Femur (tissue), 1 donor: ENCODE data around the gene C4orf50.
"Not testable (repeated sequence)": the region's sequence is repeated elsewhere in the genome, so short reads cannot be mapped to it uniquely, and the experiment has no call there.

Experiments used
- DNase-seq: peaks from one replicate; pipeline ENCODE4 v3.0.0-alpha.2; 2017

Gene C4orf50

DNA sequence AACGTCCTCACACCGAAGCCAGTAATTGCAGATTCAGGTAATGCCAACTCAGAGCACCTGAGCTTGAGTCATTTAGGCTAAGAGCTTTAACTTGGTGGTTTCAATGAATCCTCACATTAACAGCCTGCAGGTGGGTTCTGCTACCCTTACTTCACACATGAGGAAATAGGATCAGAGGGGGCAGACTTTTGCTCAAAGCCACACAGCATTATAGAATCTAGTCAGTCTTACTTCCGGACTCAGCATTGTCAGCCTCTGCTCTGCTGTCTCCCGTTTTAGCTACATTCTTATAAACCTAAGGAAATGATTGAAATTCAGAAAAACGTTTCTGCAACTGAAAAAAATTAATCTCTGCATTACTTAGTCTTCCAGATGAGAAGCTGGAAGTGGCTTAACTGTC is 6.0 kb downstream of the C4orf50 start:
- no peak for DNase-seq

DNA sequence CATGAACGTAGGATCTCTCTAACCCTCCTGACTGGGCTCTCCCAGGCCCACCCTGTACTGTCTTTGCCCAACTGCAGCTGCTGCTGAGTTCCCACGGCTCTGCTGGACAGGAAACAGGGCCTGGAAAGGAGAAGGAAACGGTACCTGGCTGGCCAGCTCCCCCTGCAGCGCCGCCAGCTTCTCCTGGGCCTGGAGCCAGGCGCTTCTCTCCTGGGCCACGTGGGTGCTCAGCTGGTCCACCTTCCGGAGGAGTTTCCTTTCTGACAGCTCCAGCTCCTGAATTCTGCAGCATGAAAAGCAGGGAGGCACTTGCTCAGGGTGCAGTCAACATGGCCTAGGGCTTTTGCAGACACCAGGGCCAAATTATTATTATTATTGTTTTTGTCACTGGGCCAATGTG is 6.5 kb downstream of the C4orf50 start:
- DNase-seq: no peak

DNA sequence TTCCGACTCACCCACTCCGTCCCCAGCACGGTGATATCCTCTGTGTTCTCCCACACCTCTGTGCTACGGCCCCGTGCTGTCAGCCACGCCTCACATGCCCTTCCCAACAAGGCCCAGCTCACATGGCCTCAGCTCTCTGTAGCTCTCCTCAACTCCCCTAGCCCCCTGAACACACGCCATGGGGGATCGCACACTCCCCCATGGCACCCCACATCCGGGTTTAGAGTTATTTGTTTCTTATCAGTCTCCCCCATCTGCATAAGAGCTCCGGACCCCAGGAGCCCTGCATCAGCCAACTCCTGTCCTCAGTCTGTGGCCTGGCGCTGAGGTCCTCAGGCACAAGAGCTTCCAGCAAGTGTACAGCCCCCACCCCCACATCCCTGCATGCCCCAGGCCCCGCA is 7.0 kb downstream of the C4orf50 start:
- no peak for DNase-seq

DNA sequence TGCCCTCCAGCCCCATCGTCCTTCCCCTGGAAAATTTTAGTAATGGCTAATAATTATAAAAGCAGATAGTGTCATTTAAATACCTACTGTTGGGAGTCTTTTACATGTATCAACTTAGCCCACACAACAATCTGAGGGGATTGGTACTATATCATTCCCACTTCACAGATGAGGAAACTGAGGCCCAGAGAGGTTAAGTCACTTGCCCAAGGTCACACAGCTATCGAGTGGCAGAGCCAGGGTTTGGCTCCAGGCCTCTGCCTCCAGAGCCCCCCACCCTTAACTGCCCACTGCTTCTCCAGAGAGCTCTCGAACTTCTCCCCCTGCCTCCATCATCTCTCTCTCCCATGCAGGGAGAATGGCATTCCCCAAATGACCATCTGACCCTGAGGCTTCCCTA is 7.4 kb downstream of the C4orf50 start:
- no peak for DNase-seq

DNA sequence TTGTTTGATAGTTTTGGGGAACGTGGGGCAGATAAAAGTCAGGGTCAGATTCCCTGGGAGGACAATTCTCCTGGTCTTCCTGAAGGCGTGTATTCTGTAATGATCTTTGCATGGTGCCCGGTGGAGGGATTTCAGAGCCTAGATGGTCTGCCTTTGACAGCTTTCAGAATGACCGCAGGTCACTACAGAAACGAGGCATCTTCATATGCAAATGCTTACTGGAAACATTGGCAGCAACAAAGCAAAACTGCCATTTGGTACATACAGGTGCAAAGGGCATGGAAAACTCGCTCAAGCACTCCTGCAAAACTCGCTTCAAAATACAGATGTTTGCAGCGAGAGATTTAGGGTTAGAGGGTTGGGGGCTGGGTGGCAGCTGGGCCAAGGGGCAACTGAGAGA is 8.8 kb downstream of the C4orf50 start:
- DNase-seq: no peak

DNA sequence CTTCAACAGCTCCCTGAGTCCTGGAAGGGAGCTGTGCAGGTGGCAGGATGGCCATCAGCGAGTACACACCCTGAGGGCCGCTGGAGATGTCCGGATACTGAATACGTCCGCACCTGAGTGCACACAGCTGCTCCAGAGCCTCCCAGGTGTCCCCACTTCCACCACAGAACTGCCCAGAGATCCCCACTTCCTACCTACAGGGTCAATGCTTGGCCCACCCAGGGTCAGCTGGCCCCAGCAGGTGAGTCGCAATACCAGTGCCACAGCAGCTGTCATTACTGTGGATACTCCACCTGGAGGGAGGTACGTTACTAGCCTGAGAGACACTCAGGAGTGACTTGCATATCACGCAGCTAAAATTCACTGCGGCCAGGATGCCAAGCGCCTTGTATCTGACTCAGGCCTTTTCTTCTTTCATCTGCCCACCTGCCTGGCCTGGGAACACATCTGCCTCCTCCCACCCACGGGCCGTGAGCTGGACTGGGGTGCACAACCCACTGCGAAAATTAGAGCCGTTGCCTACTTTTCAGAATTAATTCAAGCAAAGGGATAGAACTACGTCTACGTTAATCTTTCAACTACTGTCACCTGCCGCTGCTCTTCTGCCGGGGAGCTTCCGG is 9.4 kb downstream of the C4orf50 start:
- no peak for DNase-seq

DNA sequence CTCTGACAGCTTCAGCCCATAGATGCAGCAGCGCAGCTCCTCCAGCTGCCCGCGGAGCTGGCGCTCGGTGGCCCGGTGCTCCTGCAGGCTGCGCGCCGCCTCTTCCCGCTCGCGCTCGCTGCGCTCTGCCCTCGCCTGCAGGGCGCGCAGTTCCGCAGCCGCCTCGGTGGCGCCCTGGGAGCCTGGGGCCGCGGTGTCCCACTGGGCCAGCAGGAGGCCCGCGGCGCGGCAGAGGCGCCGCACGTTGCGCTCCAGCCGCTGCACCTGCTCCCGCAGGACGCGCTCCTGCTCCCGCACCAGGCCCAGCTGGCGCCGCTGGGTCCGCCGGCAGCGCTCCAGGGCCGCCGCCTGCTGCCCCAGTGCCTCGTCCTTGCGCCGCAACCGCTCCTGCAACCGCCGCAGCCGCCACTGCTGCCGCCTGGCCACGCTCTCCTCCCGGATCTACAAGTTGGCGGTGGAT is 10.1 kb downstream of the C4orf50 start:
- no peak for DNase-seq

DNA sequence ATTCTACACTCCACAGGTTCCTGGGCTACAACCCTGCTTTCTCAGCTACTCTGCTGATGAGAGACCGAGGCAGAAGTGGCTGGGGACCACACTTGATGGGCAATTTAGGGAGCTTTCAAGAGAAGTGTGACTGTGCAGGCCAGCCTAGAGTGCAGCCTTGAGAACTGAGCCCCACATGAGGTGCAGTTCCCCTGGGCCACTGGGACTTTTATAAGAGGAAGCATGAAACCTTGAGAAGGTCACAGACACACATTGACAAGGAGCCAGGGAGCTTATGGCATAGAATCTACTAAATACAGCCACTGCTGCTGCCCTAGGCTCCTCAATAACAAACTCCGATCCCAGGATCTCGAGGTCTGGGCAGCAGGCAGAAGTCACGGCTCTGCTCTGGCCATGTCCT is 13.1 kb downstream of the C4orf50 start:
- no peak for DNase-seq

DNA sequence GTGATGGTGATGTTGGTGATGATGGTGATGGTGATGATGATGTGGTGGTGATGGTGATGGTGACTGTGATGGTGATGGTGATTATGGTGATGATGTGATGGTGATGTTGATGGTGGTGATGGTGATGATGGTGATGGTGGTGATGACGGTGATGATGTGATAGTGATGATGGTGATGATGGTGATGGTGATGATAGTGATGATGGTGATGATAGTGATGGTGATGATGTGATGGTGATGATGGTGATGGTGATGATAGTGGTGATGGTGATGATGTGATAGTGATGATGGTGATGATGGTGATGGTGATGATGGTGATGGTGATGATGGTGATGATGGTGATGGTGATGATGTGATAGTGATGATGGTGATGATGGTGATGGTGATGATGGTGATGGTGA is 14.7 kb downstream of the C4orf50 start:
- not testable (repeated sequence) for DNase-seq

DNA sequence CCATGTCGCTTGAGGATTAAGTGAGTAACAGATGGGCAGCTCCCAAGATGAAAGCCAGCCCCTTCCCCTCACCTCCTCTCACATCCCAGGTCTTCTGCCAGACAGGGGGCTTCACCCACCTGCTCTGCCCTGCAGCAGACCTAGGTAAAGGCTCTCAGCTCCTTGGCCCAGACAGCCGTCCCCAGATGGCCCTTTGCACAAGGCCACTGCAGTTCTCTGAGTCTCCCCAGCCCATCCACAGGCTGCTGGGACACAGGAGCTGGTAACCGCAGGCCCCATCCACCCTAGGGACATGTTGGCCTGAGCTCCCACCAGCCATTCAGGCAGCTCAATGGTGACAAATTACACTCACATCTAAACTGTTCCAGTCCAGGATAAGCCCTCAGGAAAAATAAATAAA is 15.3 kb downstream of the C4orf50 start:
- no peak for DNase-seq

DNA sequence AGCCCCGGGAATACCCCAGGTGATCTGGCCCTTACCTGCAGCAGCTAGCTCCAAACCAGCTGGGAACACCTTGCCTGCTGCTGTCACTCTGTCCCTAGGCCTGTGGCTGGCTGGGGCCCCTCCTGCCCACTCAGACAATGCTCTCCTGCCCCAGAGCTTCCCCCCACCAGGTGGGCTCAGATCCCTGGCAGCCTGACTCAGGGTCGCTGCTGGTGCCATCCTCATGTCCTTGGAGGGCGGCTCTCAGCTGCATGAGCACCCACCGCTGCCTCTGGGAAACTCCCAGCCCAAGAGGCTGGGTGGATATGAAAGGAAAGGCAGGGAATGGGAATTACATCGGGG is 15.8 kb downstream of the C4orf50 start:
- DNase-seq: no peak

DNA sequence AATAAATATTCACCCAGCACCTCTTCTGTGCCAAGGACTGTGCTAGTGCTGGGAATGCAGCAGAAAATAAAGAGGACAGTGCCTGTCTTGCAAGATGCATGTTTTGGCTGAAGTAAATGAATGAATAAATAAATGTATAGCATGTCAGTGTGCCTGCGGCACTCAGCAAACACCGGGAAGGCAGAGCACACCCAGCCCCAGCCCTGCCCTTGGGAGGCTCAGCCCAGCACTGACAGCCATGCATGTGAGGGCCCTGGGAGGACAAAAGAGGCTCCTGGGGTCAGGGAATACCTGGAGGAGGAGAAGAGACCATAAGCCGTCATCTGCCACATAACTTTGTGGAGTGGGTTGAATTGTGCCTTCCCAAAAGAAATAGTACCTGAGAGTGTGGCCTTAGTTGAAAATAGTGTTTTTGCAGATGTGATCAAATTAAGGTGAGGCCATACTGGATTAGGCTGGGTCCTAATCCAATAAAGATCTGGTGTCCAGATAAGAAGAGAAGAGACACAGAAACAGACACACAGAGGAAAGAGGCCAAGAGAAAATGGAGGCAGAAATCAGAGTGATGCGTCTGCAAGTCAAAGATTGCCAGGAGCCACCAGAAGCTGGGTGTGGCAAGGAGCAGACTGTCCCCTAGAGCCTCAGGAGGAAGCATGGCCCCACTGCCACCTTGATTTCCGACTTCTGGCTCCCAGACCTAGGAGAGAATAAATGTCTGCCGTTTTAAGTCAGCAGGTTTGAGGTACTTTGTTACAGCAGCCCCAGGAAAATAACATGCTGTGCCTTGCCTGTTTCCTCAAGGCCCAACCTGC is 16.3 kb downstream of the C4orf50 start:
- DNase-seq: no peak

DNA sequence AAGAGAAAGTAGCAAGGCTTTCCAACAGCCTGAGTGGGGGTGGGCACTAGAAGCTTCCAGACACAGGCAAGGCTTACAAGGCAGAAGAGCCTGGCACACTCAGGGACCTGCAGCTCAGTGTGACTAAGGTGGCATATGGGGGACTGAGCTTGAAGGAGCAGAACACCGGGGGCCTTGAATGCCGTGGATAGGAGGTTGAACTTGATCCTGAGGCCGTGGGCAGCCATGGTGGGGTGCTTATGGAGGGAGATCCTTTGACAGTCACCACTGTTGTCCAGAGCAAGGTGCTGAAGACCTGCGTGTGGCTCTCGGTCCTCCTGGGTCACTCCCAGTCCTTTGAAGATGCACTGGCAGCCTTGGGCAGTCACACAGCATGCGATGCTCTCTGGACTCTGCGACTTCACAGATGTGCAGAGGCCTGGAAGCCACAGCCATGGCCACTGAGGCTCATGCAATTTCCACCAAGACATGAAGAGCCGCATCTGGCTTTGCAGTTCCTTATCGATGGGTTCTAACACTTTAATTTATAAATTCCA is 18.3 kb downstream of the C4orf50 start:
- no peak for DNase-seq

DNA sequence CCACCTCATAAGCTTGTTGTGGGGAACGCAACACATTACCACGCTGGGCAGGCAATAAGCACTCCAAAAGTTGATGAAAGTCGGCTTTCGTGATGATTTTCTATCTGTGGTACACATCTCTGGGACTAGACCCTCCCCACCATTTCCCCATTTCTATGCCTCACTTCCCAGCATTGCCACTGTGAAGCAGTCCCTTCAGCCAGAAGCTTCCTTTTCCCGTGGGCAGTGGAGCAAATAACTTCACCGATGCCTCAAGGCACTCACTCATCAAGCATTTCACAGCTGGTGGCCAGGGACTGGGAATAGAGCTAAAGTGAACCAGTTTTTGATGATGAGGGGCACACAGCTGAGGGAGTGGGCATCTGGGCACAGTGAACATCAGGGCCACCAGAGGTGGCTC is 18.9 kb downstream of the C4orf50 start:
- DNase-seq: no peak

DNA sequence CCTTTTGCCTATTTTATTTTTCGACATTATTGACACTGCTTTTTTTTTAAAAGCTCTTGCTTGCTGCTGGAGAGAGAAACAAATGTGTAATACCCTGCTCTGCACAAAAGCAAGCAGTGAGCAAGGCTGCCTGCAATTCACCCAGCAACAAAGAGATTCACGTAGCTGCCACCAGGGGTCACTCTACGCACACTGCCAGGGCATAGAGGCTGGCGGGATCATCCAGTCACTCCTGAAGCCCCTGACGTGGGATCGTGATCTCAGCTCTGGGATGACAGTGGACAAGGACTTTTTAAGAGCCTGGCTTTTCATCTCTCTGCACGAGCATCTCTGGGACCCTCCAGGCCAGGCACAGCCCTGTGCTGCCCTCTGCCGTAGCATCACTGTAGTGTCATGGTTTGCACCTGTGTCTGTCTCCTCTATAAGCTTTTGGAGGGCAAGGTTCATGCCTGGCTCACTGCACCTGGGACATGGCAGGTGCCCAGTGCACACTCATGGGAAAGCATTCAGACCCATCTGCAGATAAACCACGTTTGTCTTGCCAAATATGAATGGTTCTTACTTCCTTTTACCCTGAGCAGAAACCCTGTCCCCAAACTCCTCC is 19.8 kb downstream of the C4orf50 start:
- DNase-seq: peak; percentile 69

DNA sequence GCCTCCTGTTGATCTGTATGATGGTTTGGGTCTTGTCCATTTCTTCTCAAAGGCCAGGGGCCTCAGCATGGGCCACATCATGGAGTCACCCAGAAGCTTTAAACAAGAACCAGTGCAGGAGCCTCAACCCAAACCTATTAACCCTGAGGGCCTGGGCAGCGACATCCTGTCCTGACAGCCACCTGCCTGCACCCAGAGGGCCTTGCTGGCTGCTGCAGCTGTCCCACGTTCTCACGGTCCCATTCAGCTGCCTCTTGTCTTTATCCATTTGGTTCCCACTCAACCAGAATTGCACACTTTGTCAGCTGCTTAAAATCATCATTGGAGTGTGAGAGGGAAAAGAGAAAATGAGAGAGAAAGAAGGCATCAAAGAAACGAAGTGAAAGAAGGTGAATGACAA is 21.6 kb downstream of the C4orf50 start:
- DNase-seq: no peak

DNA sequence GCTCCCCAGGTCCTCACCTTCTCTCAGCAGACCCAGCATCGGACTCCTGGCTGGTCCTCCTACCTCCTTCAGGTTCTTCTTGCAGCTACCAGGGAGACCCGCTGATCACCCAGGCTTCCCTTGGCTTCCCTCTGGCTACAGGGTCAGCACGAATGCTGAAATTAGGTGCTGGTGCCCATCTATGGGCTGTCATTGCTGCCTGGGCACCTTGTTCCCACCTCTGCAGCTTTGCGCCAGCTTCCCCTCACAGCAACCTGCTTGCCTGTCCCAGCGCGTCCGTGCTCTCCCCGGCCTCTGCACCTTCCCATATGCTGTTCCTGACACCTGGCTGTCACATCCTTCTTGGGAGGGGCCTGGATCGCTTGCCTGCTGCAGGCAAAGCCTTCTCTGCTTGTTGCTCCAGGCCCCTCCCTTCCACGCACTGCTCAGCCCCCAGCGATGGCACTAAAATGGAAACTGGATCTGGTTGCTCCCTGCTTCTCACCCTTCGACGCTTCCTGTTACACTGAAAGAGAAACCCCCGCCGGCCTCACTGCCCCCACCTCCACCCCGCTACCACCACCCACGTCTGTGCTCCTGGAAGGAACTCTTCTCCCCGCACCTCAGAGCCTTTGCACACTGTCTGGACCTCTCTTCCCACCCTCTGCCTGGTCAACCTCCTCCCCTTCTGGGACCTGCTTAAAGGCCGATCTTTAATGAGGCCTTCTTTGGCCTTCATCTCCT is 22.2 kb downstream of the C4orf50 start:
- DNase-seq: no peak

DNA sequence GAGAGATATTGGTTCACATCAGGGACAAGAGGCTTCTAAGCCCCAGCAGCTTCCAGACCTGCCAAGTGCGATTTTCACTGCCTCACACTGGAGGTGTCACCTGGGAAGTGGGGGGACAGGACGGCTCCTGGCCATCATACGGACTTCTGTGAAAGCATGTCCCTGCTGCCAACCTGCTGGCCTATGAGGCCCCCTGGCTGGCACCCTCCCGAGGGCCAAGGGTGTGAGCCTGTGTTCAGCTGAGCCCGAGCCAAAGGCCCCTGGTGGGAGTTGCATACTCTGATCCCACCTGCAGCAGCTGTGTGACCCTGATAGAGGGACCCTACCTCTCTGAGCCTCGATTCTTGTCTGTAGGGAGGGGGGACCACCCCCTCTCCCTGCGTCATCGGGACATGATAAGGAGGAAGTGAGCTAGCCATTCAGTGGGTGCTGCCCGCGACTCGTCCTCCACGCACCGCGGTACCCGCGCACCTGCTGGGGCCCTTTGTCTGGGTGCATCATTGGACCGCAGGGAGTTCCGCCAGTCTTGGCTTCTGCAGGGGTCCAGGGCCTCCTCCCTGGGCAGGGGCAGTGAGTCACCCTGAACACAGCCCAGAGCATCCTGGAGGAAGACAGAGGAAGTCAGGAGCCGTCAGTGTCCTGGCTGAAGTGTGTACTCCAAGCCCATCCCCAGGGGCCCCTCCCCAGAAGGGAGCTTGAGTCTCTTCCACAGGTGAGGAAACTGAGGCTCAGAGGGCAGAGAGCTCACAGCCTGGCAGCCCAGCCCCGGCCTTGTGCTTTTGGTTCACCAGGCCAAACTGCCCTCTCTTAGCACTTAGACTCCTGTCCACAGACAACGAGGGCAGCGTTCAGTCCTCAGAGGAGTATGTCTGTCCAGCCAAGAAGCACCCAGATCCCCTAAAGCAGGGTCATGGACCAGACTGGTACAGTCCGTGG is 24.1 kb downstream of the C4orf50 start:
- no peak for DNase-seq

DNA sequence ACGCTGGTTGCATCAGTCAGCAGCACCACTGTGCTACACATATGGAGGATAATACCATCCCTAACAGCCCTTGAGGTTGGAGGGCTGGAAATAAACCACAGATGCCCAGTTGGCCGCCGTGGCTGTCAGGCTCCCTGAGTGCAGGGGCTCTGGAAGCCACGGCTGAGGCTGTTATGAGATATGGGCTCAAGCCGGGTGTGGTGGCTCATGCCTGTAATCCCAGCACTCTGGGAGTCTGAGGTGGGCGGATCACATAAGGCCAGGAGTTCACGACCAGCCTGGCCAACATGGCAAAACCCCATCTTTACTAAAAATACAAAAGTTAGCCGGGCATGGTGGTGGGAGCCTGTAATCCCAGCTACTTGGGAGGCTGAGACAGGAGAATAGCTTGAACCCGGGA is 24.9 kb downstream of the C4orf50 start:
- DNase-seq: not testable (repeated sequence)

DNA sequence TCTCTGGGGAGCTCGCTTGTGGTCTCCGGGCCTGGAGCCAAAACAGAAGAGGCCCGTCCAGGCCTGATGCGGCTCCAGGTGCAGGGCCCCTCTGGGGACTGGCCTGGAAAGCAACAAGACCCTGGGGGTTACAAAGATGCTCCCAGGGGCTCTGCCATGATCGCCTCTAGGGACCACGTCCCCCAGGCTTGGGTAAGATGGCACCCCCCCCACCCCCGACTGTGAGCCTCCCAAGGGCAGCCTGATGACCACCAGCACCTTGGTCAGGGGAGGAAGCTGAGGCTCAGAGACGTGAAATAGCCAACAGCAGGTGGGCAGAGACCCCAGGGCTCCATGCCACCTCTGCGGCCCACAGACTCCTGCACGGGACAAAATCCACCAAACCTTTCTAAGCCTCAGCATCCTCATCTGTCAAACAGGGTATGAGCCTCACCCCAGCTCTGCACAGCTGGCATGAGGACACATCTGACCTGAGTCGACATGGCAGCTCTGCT is 25.4 kb downstream of the C4orf50 start:
- DNase-seq: no peak

DNA sequence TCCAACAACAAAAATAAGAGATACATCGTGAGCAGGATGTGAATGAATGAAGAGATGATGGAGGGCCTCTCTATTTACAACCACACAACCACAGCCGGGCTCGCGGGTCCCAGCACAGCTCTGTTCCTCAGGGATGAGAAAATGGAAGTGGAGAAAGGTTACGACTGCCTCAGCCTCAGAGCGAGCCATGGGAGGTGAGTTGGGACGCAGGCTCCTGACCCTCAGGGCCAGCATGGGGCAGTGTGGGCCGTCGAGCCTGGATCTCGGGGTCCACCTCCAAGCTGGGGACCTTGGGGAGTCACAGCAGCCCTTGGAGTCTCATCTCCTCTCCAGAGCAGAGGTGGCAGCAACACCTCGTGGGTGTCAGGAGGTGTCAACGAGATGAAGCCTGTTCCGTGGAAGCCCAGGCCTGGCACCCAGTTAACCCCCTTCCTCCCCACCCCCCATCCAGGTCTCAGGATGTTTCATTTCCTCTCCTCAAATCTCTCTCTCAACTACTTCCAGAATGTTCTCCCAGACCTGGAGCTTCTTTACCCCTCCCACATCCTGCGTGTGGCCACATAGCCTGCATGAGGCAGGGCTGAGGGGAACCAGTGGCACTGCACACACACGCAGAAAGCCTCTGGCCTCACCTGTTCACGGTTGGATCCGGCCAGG is 25.9 kb downstream of the C4orf50 start:
- no peak for DNase-seq
